Mucosa of rectum (tissue), 2 donors: ENCODE data around the gene RDH12.

Experiments used
- H3K27ac ChIP-seq, 2 donors: one replicate each; pipeline ENCODE4 v1.7.0; 2013; ENCODE audit warnings: inconsistent platforms in 2 of 2, low read depth in 2 of 2, low read length in 2 of 2
- H3K27me3 ChIP-seq, 2 donors: one replicate each; pipeline ENCODE4 v1.7.0; 2013; ENCODE audit warnings: low read length in 2 of 2; ENCODE audit not compliant: control insufficient read depth in 2 of 2, insufficient read depth in 2 of 2
- H3K36me3 ChIP-seq, 2 donors: one replicate each; pipeline ENCODE4 v1.7.0; 2013; ENCODE audit warnings: low read length in 2 of 2; ENCODE audit not compliant: control insufficient read depth in 2 of 2, insufficient read depth in 2 of 2
- H3K4me1 ChIP-seq, 2 donors: one replicate each; pipeline ENCODE4 v1.7.0; 2013; ENCODE audit warnings: low read length in 2 of 2, mild to moderate bottlenecking in 1 of 2; ENCODE audit not compliant: control insufficient read depth in 2 of 2, insufficient read depth in 2 of 2
- H3K4me3 ChIP-seq, 2 donors: one replicate each; pipeline ENCODE4 v1.7.0; 2013; ENCODE audit warnings: low read length in 2 of 2
- H3K9ac ChIP-seq, 2 donors: one replicate each; pipeline ENCODE4 v1.7.0; 2013; ENCODE audit warnings: low read length in 2 of 2, low read depth in 1 of 2, mild to moderate bottlenecking in 1 of 2
- H3K9me3 ChIP-seq, 2 donors: one replicate each; pipeline ENCODE4 v1.7.0; 2013; ENCODE audit warnings: low read length in 2 of 2; ENCODE audit not compliant: control insufficient read depth in 2 of 2
- donor health status: healthy.
- donor health status: Normal muscosa, but diverticular disease.

The RDH12 gene

DNA sequence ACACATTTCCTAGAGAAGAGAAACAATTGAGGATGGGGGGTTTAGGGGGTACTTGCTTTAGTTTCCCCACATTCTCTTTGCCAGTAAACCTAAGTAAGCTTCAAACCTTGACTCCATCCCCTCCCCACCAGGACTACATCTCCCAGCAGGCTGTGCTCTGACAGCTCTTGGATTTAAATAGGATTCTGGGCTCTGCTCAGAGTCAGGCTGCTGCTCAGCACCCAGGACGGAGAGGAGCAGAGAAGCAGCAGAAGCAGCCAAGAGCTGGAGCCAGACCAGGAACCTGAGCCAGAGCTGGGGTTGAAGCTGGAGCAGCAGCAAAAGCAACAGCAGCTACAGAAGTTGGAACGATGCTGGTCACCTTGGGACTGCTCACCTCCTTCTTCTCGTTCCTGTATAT lies 20.6 kb downstream of the RDH12 start:
- Histone ChIP-seq H3K36me3 (no peaks in the 10 kb centered on the region), H3K4me3 (no peak overlapping the region), H3K4me1 (no peaks in the 10 kb centered on the region), H3K27me3 (no peaks in the 10 kb centered on the region), H3K9me3 (no peaks in the 10 kb centered on the region), H3K9ac (no peak overlapping the region), H3K27ac (no peak overlapping the region)

GRCh38 chr14:67725171-67725570 lies 23.5 kb downstream of the RDH12 start:
- Histone ChIP-seq H3K36me3 (no peaks in the 10 kb centered on the region), H3K27me3 (no peaks in the 10 kb centered on the region), H3K4me3 (no peak overlapping the region), H3K4me1 (peaks cover 4 to 7% of the 10 kb centered on the region in 2 donors), H3K9me3 (no peaks in the 10 kb centered on the region), H3K9ac (no peak overlapping the region), H3K27ac (no peak overlapping the region)

DNA sequence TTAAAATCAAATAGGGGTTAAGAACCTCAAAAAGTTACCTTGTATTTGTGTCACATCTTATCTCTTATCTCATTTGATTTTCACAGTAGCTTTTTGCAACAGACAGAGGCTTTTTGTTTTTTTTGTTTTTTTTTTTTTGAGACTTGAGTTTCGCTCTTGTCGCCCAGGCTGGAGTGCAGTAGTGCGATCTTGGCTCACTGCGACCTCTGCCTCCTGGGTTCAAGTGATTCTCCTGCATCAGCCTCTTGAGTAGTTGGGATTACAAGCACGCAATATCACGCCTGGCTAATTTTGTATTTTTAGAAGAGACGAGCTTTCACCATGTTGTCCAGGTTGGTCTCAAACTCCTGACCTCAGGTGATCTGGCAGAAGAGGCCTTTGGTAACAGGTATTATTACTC lies 25.7 kb downstream of the RDH12 start:
- Histone ChIP-seq H3K9me3 (no peaks in the 10 kb centered on the region), H3K27me3 (no peaks in the 10 kb centered on the region)

GRCh38 chr14:67728258-67728657 lies 26.6 kb downstream of the RDH12 start:
- Histone ChIP-seq H3K27ac (no peak overlapping the region), H3K36me3 (no peaks in the 10 kb centered on the region), H3K27me3 (no peaks in the 10 kb centered on the region), H3K9ac (no peak overlapping the region), H3K4me3 (no peak overlapping the region), H3K4me1 (peaks cover 4 to 7% of the 10 kb centered on the region in 2 donors), H3K9me3 (no peaks in the 10 kb centered on the region)

More for the DNA sequence above, 25.7 kb downstream of the RDH12 start:
- H3K27ac ChIP-seq = no peak overlapping the region
- no peaks in the 10 kb centered on the region for H3K36me3 ChIP-seq
- no peak overlapping the region for H3K9ac ChIP-seq
- H3K4me1 ChIP-seq = peaks cover 4 to 7% of the 10 kb centered on the region in 2 donors
- no peak overlapping the region for H3K4me3 ChIP-seq

GRCh38 chr14:67729072-67729885 lies 27.6 kb downstream of the RDH12 start:
- Histone ChIP-seq H3K4me1 (peaks cover 4 to 7% of the 10 kb centered on the region in 2 donors), H3K4me3 (no peak overlapping the region), H3K27me3 (no peaks in the 10 kb centered on the region), H3K9ac (peak overlapping the region in 1 of 2 donors; percentile 43), H3K27ac (peak overlapping the region; percentile 0 to 8), H3K36me3 (no peaks in the 10 kb centered on the region), H3K9me3 (no peaks in the 10 kb centered on the region)

DNA sequence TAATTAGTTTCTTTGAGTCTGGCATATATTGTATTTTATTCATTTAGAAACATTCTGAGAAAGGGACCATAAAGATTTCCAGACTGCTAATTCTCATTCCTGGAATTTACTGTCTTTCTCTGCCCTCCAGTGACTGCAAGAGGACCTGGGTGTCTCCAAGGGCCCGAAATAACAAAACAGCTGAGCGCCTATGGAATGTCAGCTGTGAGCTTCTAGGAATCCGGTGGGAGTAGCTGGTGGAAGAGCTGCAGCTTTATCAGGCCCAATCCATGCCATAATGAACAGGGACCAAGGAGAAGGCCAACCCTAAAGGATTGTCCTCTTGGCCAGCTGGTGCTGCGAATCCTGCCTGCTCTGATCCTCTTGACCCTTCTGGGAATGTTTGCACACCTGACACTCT lies 31.9 kb downstream of the RDH12 start:
- Histone ChIP-seq H3K9me3 (no peaks in the 10 kb centered on the region), H3K4me3 (no peak overlapping the region), H3K27me3 (no peaks in the 10 kb centered on the region), H3K27ac (no peak overlapping the region), H3K36me3 (no peaks in the 10 kb centered on the region), H3K9ac (no peak overlapping the region), H3K4me1 (peaks cover 4 to 14% of the 10 kb centered on the region in 2 donors)

DNA sequence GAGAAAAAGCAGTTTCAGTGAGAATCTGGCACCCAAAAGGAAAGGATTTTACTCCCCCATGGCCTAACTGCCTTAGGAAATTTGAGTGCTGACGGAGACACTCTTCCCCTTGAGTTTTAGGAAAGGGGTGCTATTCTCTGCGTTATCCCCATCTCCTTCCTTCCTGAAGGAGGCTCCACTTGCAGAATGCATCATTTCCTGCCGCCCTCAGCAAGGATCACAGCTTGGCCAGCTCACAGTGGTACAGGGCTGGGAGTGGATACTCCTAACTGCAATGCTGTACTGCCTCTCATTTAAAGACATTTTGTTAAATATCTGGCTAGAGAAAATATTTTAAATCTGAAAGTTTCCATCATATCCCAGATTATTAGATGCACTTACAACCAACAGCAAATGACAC lies 33.0 kb downstream of the RDH12 start:
- no peak overlapping the region for H3K4me3 ChIP-seq
- peaks cover 5 to 16% of the 10 kb centered on the region in 2 donors for H3K4me1 ChIP-seq
- H3K9me3 ChIP-seq = no peaks in the 10 kb centered on the region
- no peaks in the 10 kb centered on the region for H3K36me3 ChIP-seq
- no peak overlapping the region for H3K9ac ChIP-seq
- H3K27ac ChIP-seq = no peak overlapping the region
- H3K27me3 ChIP-seq = no peaks in the 10 kb centered on the region

GRCh38 chr14:67735336-67736147 lies 33.9 kb downstream of the RDH12 start:
- Histone ChIP-seq H3K27ac (no peak overlapping the region), H3K9me3 (no peaks in the 10 kb centered on the region), H3K9ac (no peak overlapping the region), H3K4me3 (no peak overlapping the region), H3K27me3 (no peaks in the 10 kb centered on the region), H3K4me1 (peaks cover 5 to 15% of the 10 kb centered on the region in 2 donors), H3K36me3 (no peaks in the 10 kb centered on the region)

- H3K36me3 ChIP-seq = no peaks in the 10 kb centered on the region
- H3K4me1 ChIP-seq = peaks cover 5 to 15% of the 10 kb centered on the region in 2 donors
- H3K4me3 ChIP-seq = no peak overlapping the region
- H3K27me3 ChIP-seq = no peaks in the 10 kb centered on the region
- H3K9me3 ChIP-seq = no peaks in the 10 kb centered on the region
- H3K9ac ChIP-seq = no peak overlapping the region
- no peak overlapping the region for H3K27ac ChIP-seq
These were observed 35.1 kb downstream of the RDH12 start for GRCh38 chr14:67736771-67737170.
